Skeletal muscle cell (primary cell): Measurements from ENCODE around the gene RHOT2.

Source experiments
- DNase-seq: peaks from one replicate; pipeline ENCODE4 v3.0.0-alpha.2; 2010; ENCODE audit warnings: low read depth
- H3K4me3 ChIP-seq: 2 replicates; pipeline ENCODE4 v1.5.1; 2011; ENCODE audit warnings: low read depth, mild to moderate bottlenecking, control low read depth, low read length, moderate library complexity

RHOT2 gene

GRCh38 chr16:667780-668518 lies at the start of gene RHOT2:
TSS of gene RHOT2 (plus strand) at chr16:668132. CDS start at chr16:668200, 68 bp downstream.
- peak; percentile 50 for DNase-seq
- H3K4me3 ChIP-seq, result peak within 1 kb of the TSS; percentile 96

- no peak for DNase-seq
- H3K4me3 ChIP-seq, result no peak overlapping the region
Measured at GRCh38 chr16:619476-620100, 48.3 kb upstream of the RHOT2 start.

GRCh38 chr16:620700-621525 lies 47.0 kb upstream of the RHOT2 start:
- H3K4me3 ChIP-seq, result no peak overlapping the region
- no peak for DNase-seq

- H3K4me3 ChIP-seq, result no peak overlapping the region
- DNase-seq, result no peak
Measured at GRCh38 chr16:621526-622105, 46.3 kb upstream of the RHOT2 start.

GRCh38 chr16:622920-623280 lies 45.0 kb upstream of the RHOT2 start:
- no peak for DNase-seq
- H3K4me3 ChIP-seq, result no peak overlapping the region

GRCh38 chr16:624526-625070 lies 43.3 kb upstream of the RHOT2 start:
- no peak overlapping the region for H3K4me3 ChIP-seq
- no peak for DNase-seq

GRCh38 chr16:625117-625976 lies 42.6 kb upstream of the RHOT2 start:
- H3K4me3 ChIP-seq, result no peak overlapping the region
- no peak for DNase-seq

GRCh38 chr16:625977-626765 lies 41.8 kb upstream of the RHOT2 start:
- H3K4me3 ChIP-seq, result no peak overlapping the region
- DNase-seq, result no peak

- peak; percentile 85 for DNase-seq
- H3K4me3 ChIP-seq, result no peak overlapping the region
Measured at GRCh38 chr16:626787-627453, 41.0 kb upstream of the RHOT2 start.

GRCh38 chr16:627454-628239 lies 40.3 kb upstream of the RHOT2 start:
- DNase-seq, result no peak
- H3K4me3 ChIP-seq, result no peak overlapping the region

- no peak for DNase-seq
- H3K4me3 ChIP-seq, result no peak overlapping the region
Measured at GRCh38 chr16:628321-629061, 39.4 kb upstream of the RHOT2 start.

GRCh38 chr16:629185-629832 lies 38.6 kb upstream of the RHOT2 start:
- no peak for DNase-seq
- H3K4me3 ChIP-seq, result no peak overlapping the region

- no peak overlapping the region for H3K4me3 ChIP-seq
- DNase-seq, result no peak
Measured at GRCh38 chr16:629833-630248, 38.1 kb upstream of the RHOT2 start.

GRCh38 chr16:630249-630814 lies 37.6 kb upstream of the RHOT2 start:
- no peak for DNase-seq

GRCh38 chr16:630815-631405 lies 37.0 kb upstream of the RHOT2 start, which contains the start of gene WFIKKN1:
TSS of gene WFIKKN1 (plus strand) at chr16:630985. CDS start at chr16:631254, 269 bp downstream.
- no peak within 1 kb of the TSS for H3K4me3 ChIP-seq
- no peak for DNase-seq

More at GRCh38 chr16:630249-630814, 37.6 kb upstream of the RHOT2 start:
- no peak overlapping the region for H3K4me3 ChIP-seq
